Skeletal muscle tissue (tissue), 4 donors: ENCODE measurements around the gene SKI. TPM values are rescaled to one million over a fixed set of nuclear protein-coding genes. Genes with fewer than 3 reads are reported as not detected.

Experiments used
- H3K27ac ChIP-seq: one replicate; pipeline ENCODE4 v1.7.0; 2013; ENCODE audit warnings: mild to moderate bottlenecking, low read depth, low read length, inconsistent platforms
- H3K27me3 ChIP-seq, 3 donors: one replicate each; pipeline ENCODE4 v1.7.0; 2013; ENCODE audit warnings: low read length in 3 of 3; ENCODE audit not compliant: control insufficient read depth in 3 of 3, insufficient read depth in 3 of 3
- H3K36me3 ChIP-seq, 3 donors: one replicate each; pipeline ENCODE4 v1.7.0; 2013; ENCODE audit warnings: low read length in 3 of 3; ENCODE audit not compliant: control insufficient read depth in 3 of 3, insufficient read depth in 3 of 3
- H3K4me1 ChIP-seq, 3 donors: one replicate each; pipeline ENCODE4 v1.7.0; 2013; ENCODE audit warnings: low read length in 3 of 3, mild to moderate bottlenecking in 3 of 3; ENCODE audit not compliant: control insufficient read depth in 3 of 3, insufficient read depth in 3 of 3
- H3K4me3 ChIP-seq, 3 donors: one replicate each; pipeline ENCODE4 v1.7.0; 2013; ENCODE audit warnings: low read length in 3 of 3
- H3K9ac ChIP-seq, 3 donors: one replicate each; pipeline ENCODE4 v1.7.0; 2013; ENCODE audit warnings: low read length in 3 of 3, mild to moderate bottlenecking in 3 of 3, moderate library complexity in 2 of 3, low read depth in 1 of 3
- H3K9me3 ChIP-seq, 3 donors: one replicate each; pipeline ENCODE4 v1.7.0; 2013; ENCODE audit warnings: low read length in 3 of 3; ENCODE audit not compliant: control insufficient read depth in 3 of 3
- total RNA-seq: library from RNA; depleted of rRNA; stranded (reverse); fragments of >200 nt; gene quantifications from one replicate; pipeline ENCODE4 v1.2.3, GENCODE V29; 2014
- donor health status: Osteomylitis.

The SKI gene
- total RNA-seq, 1 donor from 2014 or later, result 19.3 TPM

GRCh38 chr1:2210084-2210653 lies 17.9 kb upstream of the SKI start:
- no peak overlapping the region for H3K27ac ChIP-seq

GRCh38 chr1:2210786-2211185 lies 17.3 kb upstream of the SKI start:
- H3K4me3 ChIP-seq, result no peak overlapping the region
- H3K27me3 ChIP-seq, result no peaks in the 10 kb centered on the region
- H3K4me1 ChIP-seq, result peaks cover 59 to 62% (median 61%) of the 10 kb centered on the region in 3 donors
- no peak overlapping the region for H3K9ac ChIP-seq
- no peaks in the 10 kb centered on the region for H3K36me3 ChIP-seq
- no peaks in the 10 kb centered on the region for H3K9me3 ChIP-seq
- no peak overlapping the region for H3K27ac ChIP-seq

More at GRCh38 chr1:2210084-2210653, 17.9 kb upstream of the SKI start:
- H3K27me3 ChIP-seq, result no peaks in the 10 kb centered on the region
- peak overlapping the region in 1 of 3 donors; percentile 14 for H3K9ac ChIP-seq
- no peaks in the 10 kb centered on the region for H3K9me3 ChIP-seq
- H3K36me3 ChIP-seq, result no peaks in the 10 kb centered on the region
- peaks cover 64 to 67% (median 66%) of the 10 kb centered on the region in 3 donors for H3K4me1 ChIP-seq
- no peak overlapping the region for H3K4me3 ChIP-seq

- peak overlapping the region; percentile 74 to 86 (median 76) for H3K9ac ChIP-seq
- no peaks in the 10 kb centered on the region for H3K36me3 ChIP-seq
- peak overlapping the region; percentile 96 for H3K27ac ChIP-seq
- H3K9me3 ChIP-seq, result no peaks in the 10 kb centered on the region
- peaks cover 52 to 54% (median 54%) of the 10 kb centered on the region in 3 donors for H3K4me1 ChIP-seq
- H3K27me3 ChIP-seq, result no peaks in the 10 kb centered on the region
- peak overlapping the region in 2 of 3 donors; percentile 38 to 54 for H3K4me3 ChIP-seq
Observed at GRCh38 chr1:2212274-2212531, 15.9 kb upstream of the SKI start.

GRCh38 chr1:2212532-2213491 lies 15.3 kb upstream of the SKI start:
- H3K9me3 ChIP-seq, result no peaks in the 10 kb centered on the region
- H3K27ac ChIP-seq, result peak overlapping the region; percentile 96
- no peaks in the 10 kb centered on the region for H3K36me3 ChIP-seq
- H3K9ac ChIP-seq, result peak overlapping the region; percentile 79 to 88 (median 86)
- peak overlapping the region; percentile 56 to 75 (median 65) for H3K4me3 ChIP-seq
- no peaks in the 10 kb centered on the region for H3K27me3 ChIP-seq
- peaks cover 49 to 50% (median 49%) of the 10 kb centered on the region in 3 donors for H3K4me1 ChIP-seq

- no peaks in the 10 kb centered on the region for H3K9me3 ChIP-seq
- peak overlapping the region; percentile 96 for H3K27ac ChIP-seq
- peaks cover 39 to 41% (median 40%) of the 10 kb centered on the region in 3 donors for H3K4me1 ChIP-seq
- peak overlapping the region; percentile 79 to 88 (median 86) for H3K9ac ChIP-seq
- no peaks in the 10 kb centered on the region for H3K27me3 ChIP-seq
- no peaks in the 10 kb centered on the region for H3K36me3 ChIP-seq
- H3K4me3 ChIP-seq, result peak overlapping the region; percentile 62 to 75 (median 65)
Observed at GRCh38 chr1:2213576-2214505, 14.3 kb upstream of the SKI start.

- Histone ChIP-seq H3K9me3 (no peaks in the 10 kb centered on the region), H3K27me3 (no peaks in the 10 kb centered on the region), H3K36me3 (no peaks in the 10 kb centered on the region), H3K4me3 (peak overlapping the region in 1 of 3 donors; percentile 75), H3K9ac (peak overlapping the region; percentile 79 to 88 (median 86)), H3K27ac (peak overlapping the region; percentile 96), H3K4me1 (peaks cover 31 to 32% (median 31%) of the 10 kb centered on the region in 3 donors)
Observed at GRCh38 chr1:2214541-2215241, 13.4 kb upstream of the SKI start.

GRCh38 chr1:2215329-2215728 lies 12.8 kb upstream of the SKI start:
- Histone ChIP-seq H3K4me1 (peaks cover 29 to 31% (median 30%) of the 10 kb centered on the region in 3 donors), H3K27me3 (no peaks in the 10 kb centered on the region), H3K9ac (no peak overlapping the region), H3K9me3 (no peaks in the 10 kb centered on the region), H3K4me3 (no peak overlapping the region), H3K27ac (no peak overlapping the region), H3K36me3 (no peaks in the 10 kb centered on the region)

- H3K27me3 ChIP-seq, result no peaks in the 10 kb centered on the region
- H3K9ac ChIP-seq, result peak overlapping the region in 1 of 3 donors; percentile 16
- no peak overlapping the region for H3K4me3 ChIP-seq
- H3K27ac ChIP-seq, result no peak overlapping the region
- H3K4me1 ChIP-seq, result peaks cover 29 to 31% (median 30%) of the 10 kb centered on the region in 3 donors
- no peaks in the 10 kb centered on the region for H3K36me3 ChIP-seq
- no peaks in the 10 kb centered on the region for H3K9me3 ChIP-seq
Observed at GRCh38 chr1:2215909-2216766, 12.0 kb upstream of the SKI start.

- Histone ChIP-seq H3K27me3 (no peaks in the 10 kb centered on the region), H3K9me3 (no peaks in the 10 kb centered on the region), H3K4me1 (peaks cover 29 to 31% (median 30%) of the 10 kb centered on the region in 3 donors), H3K9ac (peak overlapping the region in 1 of 3 donors; percentile 16), H3K27ac (no peak overlapping the region), H3K36me3 (no peaks in the 10 kb centered on the region), H3K4me3 (no peak overlapping the region)
Observed at GRCh38 chr1:2216767-2217058, 11.4 kb upstream of the SKI start.
